Measurements from ENCODE around the gene HIBADH. TPM values are rescaled to one million over a fixed set of nuclear protein-coding genes. Genes with fewer than 3 reads are reported as not detected.

The HIBADH gene
- total RNA-seq, 4 donors from 2014 or later = 42.2 to 56.4 (median 49.0) TPM

- Histone ChIP-seq H3K9me3 (peaks cover 0 to 23% (median 3%) of the 10 kb centered on the region in 3 donors), H3K36me3 (no peaks in the 10 kb centered on the region), H3K27me3 (no peaks in the 10 kb centered on the region), H3K4me1 (no peaks in the 10 kb centered on the region), H3K4me3 (no peak overlapping the region), H3K27ac (no peak overlapping the region)
- in situ Hi-C loops (cut with MboI; ENCODE audit: low sequenced_read_pairs in 4 of 4) = no loop called here
- TF ChIP-seq CTCF (IDR thresholded peaks at IDR 0.05 in 4 of 5, conservative IDR thresholded peaks at IDR 0.05 in 1 of 5) = no peak
- TF ChIP-seq POLR2A (IDR thresholded peaks at IDR 0.05) = no peak
- no peak for DNase-seq
- intact Hi-C loops (cut with DNase I; ENCODE audit: low total_unique reads) = no loop called here
- no peak for ATAC-seq
Measured at GRCh38 chr7:27619492-27619891, 43.2 kb downstream of the HIBADH start.

GRCh38 chr7:27617651-27618381 is 44.9 kb downstream of the HIBADH start:
- Histone ChIP-seq H3K27ac (no peak overlapping the region), H3K27me3 (no peaks in the 10 kb centered on the region), H3K9me3 (peaks cover 0 to 23% (median 3%) of the 10 kb centered on the region in 3 donors), H3K4me3 (no peak overlapping the region), H3K36me3 (no peaks in the 10 kb centered on the region), H3K4me1 (no peaks in the 10 kb centered on the region)
- no peak for ATAC-seq
- no peak for DNase-seq
- intact Hi-C loops (cut with DNase I; ENCODE audit: low total_unique reads) (no loop called here), in situ Hi-C loops (cut with MboI; ENCODE audit: low sequenced_read_pairs in 4 of 4) (no loop called here)
- no peak for TF ChIP-seq CTCF (IDR thresholded peaks at IDR 0.05 in 4 of 5, conservative IDR thresholded peaks at IDR 0.05 in 1 of 5)
- TF ChIP-seq POLR2A (IDR thresholded peaks at IDR 0.05) = no peak

GRCh38 chr7:27616914-27617548 is 45.7 kb downstream of the HIBADH start:
- ATAC-seq (no peak), DNase-seq (no peak)
- intact Hi-C loops (cut with DNase I; ENCODE audit: low total_unique reads) = no loop called here
- no peak overlapping the region for H3K27ac ChIP-seq
- H3K36me3 ChIP-seq = no peaks in the 10 kb centered on the region
- in situ Hi-C loops (cut with MboI; ENCODE audit: low sequenced_read_pairs in 4 of 4) = no loop called here
- H3K4me3 ChIP-seq = no peak overlapping the region
- peaks cover 0 to 23% (median 3%) of the 10 kb centered on the region in 3 donors for H3K9me3 ChIP-seq
- H3K4me1 ChIP-seq = no peaks in the 10 kb centered on the region
- H3K27me3 ChIP-seq = no peaks in the 10 kb centered on the region
- no peak for TF ChIP-seq CTCF (IDR thresholded peaks at IDR 0.05 in 4 of 5, conservative IDR thresholded peaks at IDR 0.05 in 1 of 5)
- no peak for TF ChIP-seq POLR2A (IDR thresholded peaks at IDR 0.05)

- Histone ChIP-seq H3K4me3 (no peak overlapping the region), H3K36me3 (no peaks in the 10 kb centered on the region), H3K27ac (no peak overlapping the region), H3K9me3 (peaks cover 0 to 23% (median 3%) of the 10 kb centered on the region in 3 donors), H3K27me3 (no peaks in the 10 kb centered on the region), H3K4me1 (no peaks in the 10 kb centered on the region)
- in situ Hi-C loops (cut with MboI; ENCODE audit: low sequenced_read_pairs in 4 of 4) = no loop called here
- no peak for ATAC-seq
- intact Hi-C loops (cut with DNase I; ENCODE audit: low total_unique reads) = no loop called here
- TF ChIP-seq POLR2A (IDR thresholded peaks at IDR 0.05) = no peak
- TF ChIP-seq CTCF (IDR thresholded peaks at IDR 0.05 in 4 of 5, conservative IDR thresholded peaks at IDR 0.05 in 1 of 5) = no peak
- DNase-seq = no peak
Measured at GRCh38 chr7:27616186-27616491, 46.5 kb downstream of the HIBADH start.

Measured in gastrocnemius medialis (tissue), 4 donors.